Activated B cell treated with CpG ODN at 0.5 μM for 24 hours (primary cell): ENCODE measurements around the gene ACBD3. TPM values are rescaled to one million over a fixed set of nuclear protein-coding genes. Genes with fewer than 3 reads are reported as not detected.

Experiments used
- ATAC-seq: fragments of 200-7000 bp; cut with Tn5 transposase; one replicate; pipeline ENCODE4 v1.10.0; 2021; ENCODE audit warnings: low read depth, mild to moderate bottlenecking, moderate library complexity
- CTCF ChIA-PET: fragments of 350-600 bp; sonication (Branson Sonifier 250); formaldehyde crosslinking; loops from one replicate; lab custom pipeline; 2021; ENCODE audit warnings: antibody characterized with exemption; lab: Charles Lee
- POLR2A ChIA-PET: fragments of 350-600 bp; sonication (Branson Sonifier 250); formaldehyde crosslinking; loops from one replicate; lab custom pipeline; 2021; ENCODE audit warnings: antibody characterized with exemption; lab: Charles Lee
- DNase-seq: peaks from one replicate; pipeline ENCODE4 v3.0.0; 2022
- H3K27ac Mint-ChIP-seq: one replicate; pipeline ENCODE4 v1.8.0; 2020; ENCODE audit warnings: mixed read lengths
- H3K27me3 Mint-ChIP-seq: one replicate; pipeline ENCODE4 v1.8.0; 2021; ENCODE audit warnings: mixed read lengths
- H3K36me3 Mint-ChIP-seq: one replicate; pipeline ENCODE4 v1.8.0; 2021; ENCODE audit warnings: low read depth, mixed read lengths
- H3K4me1 Mint-ChIP-seq: one replicate; pipeline ENCODE4 v1.8.0; 2021; ENCODE audit warnings: mixed read lengths
- H3K4me3 Mint-ChIP-seq: one replicate; pipeline ENCODE4 v1.8.0; 2020; ENCODE audit warnings: mild to moderate bottlenecking, mixed read lengths
- H3K9me3 Mint-ChIP-seq: one replicate; pipeline ENCODE4 v1.8.0; 2020; ENCODE audit warnings: mixed read lengths
- CTCF ChIP-seq: fragments of 200-600 bp; IDR thresholded peaks from one replicate; pipeline ENCODE4 v1.8.0; 2022; ENCODE audit warnings: antibody characterized with exemption, mild to moderate bottlenecking
- intact Hi-C: fragments of 100-400 bp; cut with micrococcal nuclease; formaldehyde crosslinking; loops from one replicate; pipeline ENCODE4 v1.15.1; 2024
- total RNA-seq: library from RNA; stranded (reverse); gene quantifications from 2 replicates; pipeline ENCODE4 v1.2.3, GENCODE V29; 2022

Gene ACBD3
- total RNA-seq, 1 donor from 2014 or later: 38.6 TPM

GRCh38 chr1:226120398-226120797, 66.1 kb downstream of the ACBD3 start:
- Mint-ChIP-seq H3K27ac (peak overlapping the region; percentile 80), H3K4me1 (peaks cover 71% of the 10 kb centered on the region), H3K36me3 (peaks cover 2% of the 10 kb centered on the region), H3K27me3 (no peaks in the 10 kb centered on the region), H3K9me3 (no peaks in the 10 kb centered on the region), H3K4me3 (peak overlapping the region; percentile 82)
- no peak for ATAC-seq
- no peak for DNase-seq
- ChIA-PET CTCF (interaction anchor here (0.7 to 3.1 kb wide), 6 partner anchors 10 to 80 kb away, joined by 3 to 66 read pairs (median 7); partner anchors contain the start of gene H3-3A), POLR2A (interaction anchor here (0.5 to 6.6 kb wide), 11 partner anchors 10 to 343 kb away, joined by 3 to 182 read pairs (median 4); partner anchors contain the start of genes H3-3A, SDE2 and SRP9)
- no peak for TF ChIP-seq CTCF
- intact Hi-C loops: loop anchor here (5.0 to 10.0 kb wide), 3 partner anchors 343 to 643 kb away; partner anchors contain the start of gene SRP9

- peaks cover 59% of the 10 kb centered on the region for H3K4me1 Mint-ChIP-seq
- CTCF ChIA-PET: interaction anchor here (1.0 to 3.1 kb wide), 6 partner anchors 8 to 128 kb away, joined by 3 to 66 read pairs (median 6); partner anchors contain the start of gene H3-3A
- peak overlapping the region; percentile 36 for H3K27ac Mint-ChIP-seq
- intact Hi-C loops: no loop called here
- peak overlapping the region; percentile 36 for H3K4me3 Mint-ChIP-seq
- POLR2A ChIA-PET: interaction anchor here (0.9 to 6.6 kb wide), 8 partner anchors 9 to 241 kb away, joined by 3 to 182 read pairs (median 5); partner anchors contain the start of genes H3-3A and SDE2
- H3K27me3 Mint-ChIP-seq: no peaks in the 10 kb centered on the region
- TF ChIP-seq CTCF: no peak
- ATAC-seq (no peak), DNase-seq (no peak)
- peaks cover 2% of the 10 kb centered on the region for H3K36me3 Mint-ChIP-seq
- H3K9me3 Mint-ChIP-seq: no peaks in the 10 kb centered on the region
Observed at GRCh38 chr1:226119169-226119568, 67.4 kb downstream of the ACBD3 start.

- DNase-seq (no peak), ATAC-seq (no peak)
- H3K36me3 Mint-ChIP-seq: peaks cover 2% of the 10 kb centered on the region
- no peaks in the 10 kb centered on the region for H3K27me3 Mint-ChIP-seq
- POLR2A ChIA-PET: interaction anchor here (0.6 to 6.6 kb wide), 5 partner anchors 8 to 242 kb away, joined by 3 to 182 read pairs (median 5); partner anchors contain the start of genes H3-3A and SDE2
- H3K27ac Mint-ChIP-seq: no peak overlapping the region
- H3K9me3 Mint-ChIP-seq: no peaks in the 10 kb centered on the region
- no peak overlapping the region for H3K4me3 Mint-ChIP-seq
- TF ChIP-seq CTCF: no peak
- intact Hi-C loops: no loop called here
- peaks cover 50% of the 10 kb centered on the region for H3K4me1 Mint-ChIP-seq
- CTCF ChIA-PET: interaction anchor here (0.6 to 3.1 kb wide), 4 partner anchors 8 to 53 kb away, joined by 4 to 66 read pairs (median 6); no protein-coding TSS in a partner anchor
Observed at GRCh38 chr1:226118357-226118756, 68.2 kb downstream of the ACBD3 start.

- TF ChIP-seq CTCF: no peak
- Mint-ChIP-seq H3K27ac (no peak overlapping the region), H3K9me3 (no peaks in the 10 kb centered on the region), H3K4me3 (no peak overlapping the region), H3K27me3 (no peaks in the 10 kb centered on the region), H3K36me3 (no peaks in the 10 kb centered on the region), H3K4me1 (peaks cover 47% of the 10 kb centered on the region)
- ChIA-PET POLR2A (interaction anchor here (0.9 to 1.6 kb wide), 4 partner anchors 14 to 118 kb away, joined by 3 to 7 read pairs (median 4); partner anchors contain the start of genes H3-3A and SDE2), CTCF (interaction anchor here (0.9 to 1.2 kb wide), 2 partner anchors 52 to 139 kb away, joined by 3 to 6 read pairs; no protein-coding TSS in a partner anchor)
- no peak for ATAC-seq
- no peak for DNase-seq
- intact Hi-C loops: no loop called here
Observed at GRCh38 chr1:226117330-226117729, 69.2 kb downstream of the ACBD3 start.

- TF ChIP-seq CTCF: no peak
- ChIA-PET POLR2A (interaction anchor here (1.1 to 1.6 kb wide), 3 partner anchors 34 to 117 kb away, joined by 3 to 7 read pairs (median 3); partner anchors contain the start of genes H3-3A and SDE2), CTCF (interaction anchor here (0.9 to 1.2 kb wide), 2 partner anchors 52 to 138 kb away, joined by 3 to 6 read pairs; no protein-coding TSS in a partner anchor)
- Mint-ChIP-seq H3K4me1 (peaks cover 54% of the 10 kb centered on the region), H3K9me3 (no peaks in the 10 kb centered on the region), H3K4me3 (no peak overlapping the region), H3K36me3 (no peaks in the 10 kb centered on the region), H3K27ac (no peak overlapping the region), H3K27me3 (no peaks in the 10 kb centered on the region)
- ATAC-seq (no peak), DNase-seq (no peak)
- intact Hi-C loops: no loop called here
Observed at GRCh38 chr1:226116673-226117072, 69.9 kb downstream of the ACBD3 start.
